ENCODE measurements around the gene DMRT1.

GRCh38 chr9:911005-911404 lies 69.5 kb downstream of the DMRT1 start:
- TF ChIP-seq CTCF (IDR thresholded peaks at IDR 0.05 in 2 of 3, conservative IDR thresholded peaks at IDR 0.05 in 1 of 3; ENCODE audit: borderline replicate concordance in 1 of 3, insufficient read depth in 1 of 3, low read depth in 2 of 3, low read length in 2 of 3) (peak; percentile 33 to 37 (median 36); a peak in 4 of 6 replicates), ZNF274 (IDR thresholded peaks at IDR 0.05; ENCODE audit: low read depth, low read length) (no peak), ATF3 (IDR thresholded peaks at IDR 0.05) (no peak), ZBTB33 (IDR thresholded peaks at IDR 0.05; ENCODE audit: extremely low read depth, insufficient replicate concordance, low read length) (no peak), SRF (IDR thresholded peaks at IDR 0.05; ENCODE audit: low read depth) (no peak), EZH2 (IDR thresholded peaks at IDR 0.05) (no peak), POLR2AphosphoS5 (IDR thresholded peaks at IDR 0.05; ENCODE audit: low read depth, low read length) (no peak), SP1 (IDR thresholded peaks at IDR 0.05; ENCODE audit: low read depth) (no peak), CEBPB (IDR thresholded peaks at IDR 0.05; ENCODE audit: low read depth) (no peak), YY1 (IDR thresholded peaks at IDR 0.05; ENCODE audit: extremely low read depth, insufficient replicate concordance, low read depth, low read length) (no peak)
